ENCODE results near the gene ME1.

DNA sequence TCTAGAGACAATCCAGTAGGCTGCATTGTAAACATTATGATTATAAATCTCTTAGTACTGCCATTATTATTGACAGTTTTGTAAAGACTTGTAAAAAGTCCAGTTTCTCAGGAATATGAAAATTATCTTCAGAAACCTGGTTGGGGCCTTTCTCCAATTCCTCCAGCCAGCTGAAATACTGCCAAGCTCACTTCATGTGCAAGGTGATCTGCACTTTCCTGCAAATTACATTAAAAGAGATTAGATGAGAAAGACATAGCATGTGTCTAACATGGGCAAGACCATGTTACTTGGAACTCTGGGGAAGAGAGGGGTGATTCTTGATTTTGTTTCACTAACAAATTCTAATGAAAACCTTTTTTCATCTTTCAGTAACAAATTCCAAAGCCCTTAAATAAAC is 261.7 kb downstream of the ME1 start:
- TF ChIP-seq EP300 (IDR thresholded peaks at IDR 0.05) (no peak), POLR2A (IDR thresholded peaks at IDR 0.05) (no peak)
- TF ChIP-seq, protein P1, sequence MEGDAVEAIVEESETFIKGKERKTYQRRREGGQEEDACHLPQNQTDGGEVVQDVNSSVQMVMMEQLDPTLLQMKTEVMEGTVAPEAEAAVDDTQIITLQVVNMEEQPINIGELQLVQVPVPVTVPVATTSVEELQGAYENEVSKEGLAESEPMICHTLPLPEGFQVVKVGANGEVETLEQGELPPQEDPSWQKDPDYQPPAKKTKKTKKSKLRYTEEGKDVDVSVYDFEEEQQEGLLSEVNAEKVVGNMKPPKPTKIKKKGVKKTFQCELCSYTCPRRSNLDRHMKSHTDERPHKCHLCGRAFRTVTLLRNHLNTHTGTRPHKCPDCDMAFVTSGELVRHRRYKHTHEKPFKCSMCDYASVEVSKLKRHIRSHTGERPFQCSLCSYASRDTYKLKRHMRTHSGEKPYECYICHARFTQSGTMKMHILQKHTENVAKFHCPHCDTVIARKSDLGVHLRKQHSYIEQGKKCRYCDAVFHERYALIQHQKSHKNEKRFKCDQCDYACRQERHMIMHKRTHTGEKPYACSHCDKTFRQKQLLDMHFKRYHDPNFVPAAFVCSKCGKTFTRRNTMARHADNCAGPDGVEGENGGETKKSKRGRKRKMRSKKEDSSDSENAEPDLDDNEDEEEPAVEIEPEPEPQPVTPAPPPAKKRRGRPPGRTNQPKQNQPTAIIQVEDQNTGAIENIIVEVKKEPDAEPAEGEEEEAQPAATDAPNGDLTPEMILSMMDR (IDR thresholded peaks at IDR 0.05), result no peak
